Gastrocnemius medialis (tissue), 4 donors: ENCODE measurements around the gene LZTFL1.

Experiments used
- POLR2A ChIP-seq, 2 donors: fragments of 450-650 bp; IDR thresholded peaks; one replicate each; pipeline ENCODE4 v1.6.1; 2017; ENCODE audit warnings: antibody characterized with exemption in 2 of 2, mild to moderate bottlenecking in 2 of 2, moderate library complexity in 2 of 2
- TF ChIP-seq, protein P1 (sequence below), 5 experiments: fragments of 450-650 bp in 3 of 5; fragments of 200-600 bp in 2 of 5; sonication (generic) in 2 of 5; IDR thresholded peaks in 4 of 5; conservative IDR thresholded peaks in 1 of 5; 1 replicate in 4 of 5; 2 replicates in 1 of 5; pipeline ENCODE4 v1.5.1; 2016 to 2019; ENCODE audit warnings: antibody characterized with exemption in 5 of 5, mild to moderate bottlenecking in 3 of 5, moderate library complexity in 3 of 5

DNA sequence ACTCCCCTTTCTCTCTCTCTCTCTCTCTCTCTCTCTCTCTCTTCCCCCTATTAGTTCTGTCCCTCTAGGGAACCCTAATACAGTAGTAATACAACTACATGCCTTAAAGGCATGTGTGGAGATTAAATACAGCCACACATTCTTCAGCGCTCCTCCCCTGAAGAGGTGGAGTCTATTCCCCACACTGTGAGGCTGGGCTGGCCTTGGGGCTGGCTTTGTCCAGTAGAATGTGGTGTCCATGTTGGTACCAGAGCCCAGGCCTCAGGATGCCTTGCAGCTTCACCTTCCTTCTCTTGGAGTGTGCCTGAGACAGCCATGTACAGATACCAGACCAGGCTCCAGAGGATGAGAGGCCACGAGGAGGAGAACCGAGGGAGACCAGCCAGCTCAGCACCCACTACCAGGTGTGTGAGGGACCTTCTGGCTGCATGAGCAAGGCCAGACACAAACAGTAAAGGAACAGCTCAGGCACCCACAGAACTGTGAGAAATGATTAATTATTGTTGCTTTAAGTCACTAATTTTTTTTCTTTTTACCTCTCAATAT, 56.2 kb downstream of the LZTFL1 start:
- TF ChIP-seq, protein P1, sequence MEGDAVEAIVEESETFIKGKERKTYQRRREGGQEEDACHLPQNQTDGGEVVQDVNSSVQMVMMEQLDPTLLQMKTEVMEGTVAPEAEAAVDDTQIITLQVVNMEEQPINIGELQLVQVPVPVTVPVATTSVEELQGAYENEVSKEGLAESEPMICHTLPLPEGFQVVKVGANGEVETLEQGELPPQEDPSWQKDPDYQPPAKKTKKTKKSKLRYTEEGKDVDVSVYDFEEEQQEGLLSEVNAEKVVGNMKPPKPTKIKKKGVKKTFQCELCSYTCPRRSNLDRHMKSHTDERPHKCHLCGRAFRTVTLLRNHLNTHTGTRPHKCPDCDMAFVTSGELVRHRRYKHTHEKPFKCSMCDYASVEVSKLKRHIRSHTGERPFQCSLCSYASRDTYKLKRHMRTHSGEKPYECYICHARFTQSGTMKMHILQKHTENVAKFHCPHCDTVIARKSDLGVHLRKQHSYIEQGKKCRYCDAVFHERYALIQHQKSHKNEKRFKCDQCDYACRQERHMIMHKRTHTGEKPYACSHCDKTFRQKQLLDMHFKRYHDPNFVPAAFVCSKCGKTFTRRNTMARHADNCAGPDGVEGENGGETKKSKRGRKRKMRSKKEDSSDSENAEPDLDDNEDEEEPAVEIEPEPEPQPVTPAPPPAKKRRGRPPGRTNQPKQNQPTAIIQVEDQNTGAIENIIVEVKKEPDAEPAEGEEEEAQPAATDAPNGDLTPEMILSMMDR (IDR thresholded peaks at IDR 0.05 in 4 of 5, conservative IDR thresholded peaks at IDR 0.05 in 1 of 5): no peak
- no peak for TF ChIP-seq POLR2A (IDR thresholded peaks at IDR 0.05)
